ENCODE measurements around the gene NAE1.

Gene NAE1

DNA sequence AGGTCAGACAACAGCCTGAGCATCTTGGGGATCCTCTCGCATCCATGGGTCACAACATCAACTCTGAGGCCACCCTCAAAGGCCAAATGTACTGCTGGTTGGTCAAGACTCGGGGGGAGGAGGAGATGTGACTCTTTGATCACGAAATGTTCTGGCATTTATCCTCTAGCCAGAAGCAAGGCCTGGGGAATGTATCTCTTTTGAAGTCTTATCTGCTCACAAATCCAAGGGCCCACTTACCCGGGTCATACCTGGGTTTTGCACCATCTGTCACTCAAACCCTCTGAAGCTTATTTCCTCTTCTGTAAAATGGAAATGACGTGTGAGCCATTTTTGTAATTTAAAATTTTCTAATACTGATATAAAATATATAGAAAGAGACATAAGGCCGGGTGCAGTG lies 26.7 kb upstream of the NAE1 start:
- H3K27ac Mint-ChIP-seq, result no peak overlapping the region
- H3K27me3 Mint-ChIP-seq (ENCODE audit: low read depth), result no peaks in the 10 kb centered on the region
- peaks cover 2% of the 10 kb centered on the region for H3K4me1 Mint-ChIP-seq (ENCODE audit: low read depth)
- no peaks in the 10 kb centered on the region for H3K9me3 Mint-ChIP-seq
- no peaks in the 10 kb centered on the region for H3K36me3 Mint-ChIP-seq (ENCODE audit: low read depth)
- no peak overlapping the region for H3K4me3 Mint-ChIP-seq

DNA sequence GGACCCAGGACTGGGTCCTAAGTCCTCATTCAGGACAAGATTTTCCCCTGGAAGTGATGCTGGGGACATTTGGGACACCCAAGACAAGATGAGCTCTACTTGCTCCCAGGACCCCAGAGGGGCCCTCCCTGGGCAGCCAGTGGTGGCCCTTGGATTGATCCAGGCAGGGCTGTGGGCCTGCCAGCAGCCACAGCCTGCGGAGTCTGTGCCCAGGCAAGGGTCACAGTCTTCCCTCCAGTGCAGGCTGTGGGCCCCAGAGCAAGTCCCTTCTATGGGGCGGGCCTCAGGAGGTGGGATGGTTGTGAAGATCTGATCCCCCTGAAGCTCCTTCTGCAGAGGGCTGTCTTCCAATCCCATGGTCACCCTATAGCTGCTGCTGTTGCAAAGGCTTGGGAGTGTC lies 26.0 kb upstream of the NAE1 start:
- Mint-ChIP-seq H3K9me3 (no peaks in the 10 kb centered on the region), H3K36me3 (ENCODE audit: low read depth) (no peaks in the 10 kb centered on the region), H3K4me1 (ENCODE audit: low read depth) (peaks cover 2% of the 10 kb centered on the region), H3K27me3 (ENCODE audit: low read depth) (no peaks in the 10 kb centered on the region), H3K27ac (no peak overlapping the region), H3K4me3 (no peak overlapping the region)

DNA sequence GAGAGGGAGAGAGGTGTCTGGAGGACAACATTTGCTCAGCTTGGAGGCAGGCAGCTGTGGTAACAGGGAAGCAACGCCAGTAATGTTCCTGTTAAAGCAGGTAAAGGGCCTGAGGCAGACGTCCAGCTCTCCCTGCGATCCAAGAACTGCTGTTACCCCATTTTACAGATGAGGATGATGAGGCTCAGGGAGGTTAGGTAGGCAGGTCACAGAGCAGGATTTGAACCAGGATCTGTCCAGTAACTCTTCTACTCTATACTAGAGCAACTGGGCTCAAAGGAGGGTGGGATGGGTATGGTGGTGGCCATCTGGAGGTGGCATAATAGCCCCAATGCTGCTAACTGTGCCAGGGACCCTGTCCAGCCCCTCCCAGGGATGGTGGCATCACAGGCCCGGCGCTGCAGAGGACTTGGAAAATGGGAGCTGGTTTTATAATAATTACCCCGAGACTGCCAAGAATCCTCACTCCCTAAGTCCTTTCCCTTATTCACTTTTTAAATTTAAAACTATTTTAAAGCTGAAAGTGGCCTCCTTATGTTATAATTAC lies 25.5 kb upstream of the NAE1 start:
- H3K9me3 Mint-ChIP-seq, result no peaks in the 10 kb centered on the region
- no peak overlapping the region for H3K27ac Mint-ChIP-seq
- H3K4me1 Mint-ChIP-seq (ENCODE audit: low read depth), result peaks cover 2% of the 10 kb centered on the region
- H3K27me3 Mint-ChIP-seq (ENCODE audit: low read depth), result no peaks in the 10 kb centered on the region
- no peak overlapping the region for H3K4me3 Mint-ChIP-seq
- H3K36me3 Mint-ChIP-seq (ENCODE audit: low read depth), result no peaks in the 10 kb centered on the region

DNA sequence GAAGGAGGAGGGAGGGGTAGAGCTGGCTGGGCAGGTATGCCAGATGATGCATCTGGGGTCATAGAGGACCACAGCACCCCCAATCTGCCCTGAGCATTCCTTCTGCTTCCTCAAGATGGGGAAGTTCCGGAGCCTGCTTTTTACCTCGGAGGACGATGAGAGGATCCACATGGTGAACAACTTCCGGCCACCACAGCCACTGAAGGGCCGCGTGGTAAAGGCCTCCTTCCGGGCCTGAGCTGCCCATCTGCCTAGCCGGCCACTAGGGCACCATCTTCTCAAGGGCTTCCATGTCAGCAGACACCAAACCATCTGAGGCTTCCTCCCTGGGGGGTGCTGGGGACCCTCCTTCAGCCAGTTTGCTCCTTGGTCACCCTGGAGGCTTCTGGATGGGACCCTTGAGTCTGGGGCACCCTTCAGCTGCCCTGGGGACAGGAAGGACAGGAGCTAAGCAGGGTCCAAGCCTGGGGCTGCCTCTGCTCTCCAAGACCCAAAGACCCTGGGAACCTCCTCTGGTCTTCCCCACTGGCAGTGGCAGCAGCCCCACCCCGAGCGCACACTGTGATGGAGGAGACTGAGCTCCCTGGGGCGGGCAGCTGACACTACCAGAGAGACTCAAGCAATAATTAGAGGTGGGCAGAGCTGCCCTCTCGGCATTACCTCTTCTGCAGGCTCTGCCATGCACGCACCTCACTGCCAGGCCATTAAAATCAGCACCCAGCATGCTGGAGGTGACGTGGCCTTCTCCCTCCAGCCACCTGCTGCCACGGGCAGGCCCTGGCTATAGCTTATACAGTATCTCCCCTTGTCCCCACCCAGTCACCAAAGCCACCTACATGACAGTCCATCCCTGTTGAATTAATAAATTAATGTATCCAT lies 22.7 kb upstream of the NAE1 start:
- H3K27ac Mint-ChIP-seq, result no peak overlapping the region
- H3K27me3 Mint-ChIP-seq (ENCODE audit: low read depth), result no peaks in the 10 kb centered on the region
- H3K4me1 Mint-ChIP-seq (ENCODE audit: low read depth), result peaks cover 2% of the 10 kb centered on the region
- H3K36me3 Mint-ChIP-seq (ENCODE audit: low read depth), result no peaks in the 10 kb centered on the region
- H3K4me3 Mint-ChIP-seq, result no peak overlapping the region
- H3K9me3 Mint-ChIP-seq, result no peaks in the 10 kb centered on the region

DNA sequence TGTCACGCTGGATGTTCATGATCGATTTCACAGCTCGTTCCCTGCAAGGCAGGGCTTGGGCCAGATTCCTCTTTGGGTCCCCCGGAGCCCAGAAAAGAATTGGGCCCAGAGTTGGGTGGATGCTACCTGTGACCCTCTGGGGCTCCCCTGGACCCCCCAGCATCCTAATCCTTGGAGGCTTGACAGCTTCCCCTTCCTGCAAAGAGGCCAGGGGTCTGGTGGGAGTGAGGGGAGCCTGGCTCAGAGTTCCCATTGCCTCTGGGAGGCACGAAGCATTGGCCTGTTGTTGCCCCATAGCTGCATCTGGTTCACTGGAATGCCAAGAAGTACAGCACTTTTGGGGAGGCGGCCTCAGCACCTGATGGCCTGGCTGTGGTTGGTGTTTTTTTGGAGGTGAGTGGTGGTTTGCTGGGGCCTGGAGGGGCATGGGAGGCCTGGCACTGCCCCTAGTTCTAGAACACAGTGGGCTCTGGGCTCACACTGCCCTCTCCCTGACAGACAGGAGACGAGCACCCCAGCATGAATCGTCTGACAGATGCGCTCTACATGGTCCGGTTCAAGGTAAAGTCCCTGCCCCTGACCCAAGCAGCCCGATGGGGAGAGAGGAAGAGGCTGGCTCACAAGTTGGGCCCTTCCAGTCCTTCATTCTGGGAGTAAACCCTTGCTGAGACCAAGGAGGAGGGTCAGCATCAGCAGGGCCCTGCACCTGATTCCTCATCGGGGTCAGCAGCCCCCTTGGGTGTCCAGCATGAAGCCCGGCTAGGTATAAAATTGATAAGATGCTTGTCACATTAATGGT lies 20.6 kb upstream of the NAE1 start:
- no peaks in the 10 kb centered on the region for H3K9me3 Mint-ChIP-seq
- peaks cover 13% of the 10 kb centered on the region for H3K4me1 Mint-ChIP-seq (ENCODE audit: low read depth)
- H3K36me3 Mint-ChIP-seq (ENCODE audit: low read depth), result no peaks in the 10 kb centered on the region
- peaks cover 2% of the 10 kb centered on the region for H3K27me3 Mint-ChIP-seq (ENCODE audit: low read depth)
- no peak overlapping the region for H3K4me3 Mint-ChIP-seq
- no peak overlapping the region for H3K27ac Mint-ChIP-seq

DNA sequence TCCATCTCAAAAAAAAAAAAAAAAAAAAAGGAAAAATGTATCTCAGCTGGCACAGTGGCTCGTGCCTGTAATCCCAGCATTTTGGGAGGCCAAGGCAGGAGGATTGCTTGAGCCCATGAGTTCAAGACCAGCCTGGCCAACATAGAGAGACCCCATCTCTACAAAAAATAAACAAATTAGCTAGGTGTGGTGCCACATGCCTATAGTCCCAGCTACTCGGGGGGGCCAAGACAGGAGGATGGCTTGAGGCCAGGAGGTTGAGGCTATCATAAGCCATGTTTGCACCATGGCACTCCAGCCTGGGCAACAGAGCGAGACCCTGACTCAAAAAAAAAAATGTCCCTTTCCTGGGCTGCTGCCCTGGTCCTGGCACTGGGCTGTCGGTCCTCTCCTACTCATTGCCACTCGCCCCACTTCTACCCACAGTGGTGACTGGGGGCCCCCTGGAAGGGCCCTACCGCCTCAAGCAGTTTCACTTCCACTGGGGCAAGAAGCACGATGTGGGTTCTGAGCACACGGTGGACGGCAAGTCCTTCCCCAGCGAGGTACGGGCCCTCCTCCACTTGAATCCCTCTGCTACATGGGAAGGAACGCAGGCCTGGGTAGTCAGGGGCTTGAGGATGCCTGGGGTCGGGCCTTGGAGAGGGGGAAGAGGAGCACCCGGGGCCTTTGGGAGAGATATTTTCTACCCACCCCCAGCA lies 19.5 kb upstream of the NAE1 start:
- H3K4me1 Mint-ChIP-seq (ENCODE audit: low read depth), result peaks cover 13% of the 10 kb centered on the region
- peaks cover 13% of the 10 kb centered on the region for H3K27me3 Mint-ChIP-seq (ENCODE audit: low read depth)
- no peaks in the 10 kb centered on the region for H3K9me3 Mint-ChIP-seq
- H3K4me3 Mint-ChIP-seq, result no peak overlapping the region
- no peaks in the 10 kb centered on the region for H3K36me3 Mint-ChIP-seq (ENCODE audit: low read depth)
- H3K27ac Mint-ChIP-seq, result no peak overlapping the region

DNA sequence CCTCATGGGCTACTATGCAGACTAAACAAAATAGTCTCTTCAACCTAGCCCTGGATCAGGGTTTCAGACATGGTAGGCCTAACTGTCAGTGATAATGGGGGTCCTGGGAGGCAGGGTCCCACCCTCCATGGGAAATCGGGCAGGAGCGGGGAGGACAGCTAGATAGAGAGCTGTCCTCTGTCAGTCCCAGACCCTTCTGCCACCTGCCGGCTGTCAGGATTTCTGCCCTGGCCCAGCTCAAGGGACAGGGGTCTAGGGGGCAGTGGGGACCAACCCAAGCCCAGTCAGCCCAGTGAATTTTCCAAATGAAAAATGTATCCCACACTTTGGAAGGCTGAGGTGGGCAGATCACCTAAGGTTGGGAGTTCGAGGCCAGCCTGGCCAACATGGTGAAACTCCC lies 18.8 kb upstream of the NAE1 start:
- Mint-ChIP-seq H3K27me3 (ENCODE audit: low read depth) (peaks cover 18% of the 10 kb centered on the region), H3K4me3 (no peak overlapping the region), H3K27ac (no peak overlapping the region), H3K36me3 (ENCODE audit: low read depth) (no peaks in the 10 kb centered on the region), H3K4me1 (ENCODE audit: low read depth) (peaks cover 13% of the 10 kb centered on the region), H3K9me3 (no peaks in the 10 kb centered on the region)

DNA sequence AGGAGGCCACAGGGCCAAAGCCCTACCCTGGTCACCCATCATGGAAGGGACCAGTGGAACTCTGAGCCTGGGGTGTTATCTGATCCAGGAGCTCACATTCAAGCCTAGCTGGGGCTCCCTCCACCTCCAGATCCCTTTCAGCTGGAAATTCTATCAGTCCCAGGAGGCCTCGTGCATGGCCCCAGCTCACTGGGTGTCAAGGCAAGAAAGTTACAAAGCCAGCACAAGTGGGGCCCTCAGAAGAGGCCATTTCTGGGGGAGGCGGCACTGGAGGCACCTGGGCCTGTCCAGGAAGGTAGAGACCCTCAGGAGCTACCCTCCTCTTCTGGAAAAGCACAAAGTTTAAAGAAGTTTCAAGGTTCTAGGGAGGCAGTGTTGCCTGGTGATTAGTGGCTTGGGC lies 18.2 kb upstream of the NAE1 start:
- H3K36me3 Mint-ChIP-seq (ENCODE audit: low read depth), result no peaks in the 10 kb centered on the region
- no peak overlapping the region for H3K4me3 Mint-ChIP-seq
- no peaks in the 10 kb centered on the region for H3K9me3 Mint-ChIP-seq
- H3K27ac Mint-ChIP-seq, result no peak overlapping the region
- H3K4me1 Mint-ChIP-seq (ENCODE audit: low read depth), result peaks cover 13% of the 10 kb centered on the region
- peaks cover 20% of the 10 kb centered on the region for H3K27me3 Mint-ChIP-seq (ENCODE audit: low read depth)

DNA sequence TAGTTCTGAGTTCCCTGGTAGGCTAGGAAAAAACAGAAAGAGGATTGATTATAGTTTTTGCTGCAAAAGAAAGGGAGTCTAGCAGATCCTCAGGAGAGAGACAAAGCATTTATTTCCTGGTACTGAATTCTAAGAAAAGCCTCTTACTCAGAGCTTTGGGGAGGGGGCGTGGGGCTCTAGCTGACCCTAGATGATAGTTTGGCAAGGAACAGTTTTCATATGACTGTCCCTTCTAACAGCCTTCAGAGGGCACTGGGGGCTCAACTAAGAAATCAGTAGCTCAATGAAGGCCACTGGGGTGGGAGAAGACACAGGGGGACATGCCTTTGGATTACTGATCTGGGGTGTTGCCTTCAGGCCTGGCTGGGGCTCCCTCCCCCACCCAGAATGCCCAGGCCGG lies 17.4 kb upstream of the NAE1 start:
- H3K27me3 Mint-ChIP-seq (ENCODE audit: low read depth), result peaks cover 28% of the 10 kb centered on the region

DNA sequence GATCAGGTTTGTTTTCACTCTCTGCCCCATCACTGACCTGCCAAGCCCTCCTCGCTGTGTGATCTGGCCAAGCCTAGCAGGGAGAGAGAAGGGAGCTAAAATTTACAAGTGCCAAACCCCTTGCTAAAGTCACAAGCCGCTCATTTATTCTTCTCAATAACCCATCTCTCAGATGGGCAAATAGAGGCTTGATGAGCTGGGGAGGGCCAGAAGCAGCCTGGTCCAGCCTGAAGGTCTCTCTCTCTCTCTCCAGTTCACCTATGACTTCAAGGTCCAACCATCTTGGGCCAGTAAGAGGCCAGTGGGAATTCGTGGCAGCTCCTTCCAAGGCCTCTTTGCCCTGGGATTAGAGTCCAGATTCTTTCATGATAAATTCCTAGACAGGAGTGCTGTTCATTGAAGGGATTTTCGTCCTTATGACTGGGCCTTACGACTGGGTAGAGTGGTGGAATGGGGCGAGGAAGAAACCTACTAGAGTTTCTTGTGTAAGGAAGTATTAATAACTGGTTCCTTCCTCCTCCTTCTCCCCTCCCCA lies 16.8 kb upstream of the NAE1 start:
- Mint-ChIP-seq H3K27ac (no peak overlapping the region), H3K9me3 (no peaks in the 10 kb centered on the region), H3K4me1 (ENCODE audit: low read depth) (peaks cover 13% of the 10 kb centered on the region), H3K4me3 (no peak overlapping the region), H3K36me3 (ENCODE audit: low read depth) (no peaks in the 10 kb centered on the region), H3K27me3 (ENCODE audit: low read depth) (peaks cover 34% of the 10 kb centered on the region)

More for the DNA sequence above, 17.4 kb upstream of the NAE1 start:
- Mint-ChIP-seq H3K27ac (no peak overlapping the region), H3K4me3 (no peak overlapping the region), H3K4me1 (ENCODE audit: low read depth) (peaks cover 15% of the 10 kb centered on the region), H3K36me3 (ENCODE audit: low read depth) (no peaks in the 10 kb centered on the region), H3K9me3 (no peaks in the 10 kb centered on the region)

DNA sequence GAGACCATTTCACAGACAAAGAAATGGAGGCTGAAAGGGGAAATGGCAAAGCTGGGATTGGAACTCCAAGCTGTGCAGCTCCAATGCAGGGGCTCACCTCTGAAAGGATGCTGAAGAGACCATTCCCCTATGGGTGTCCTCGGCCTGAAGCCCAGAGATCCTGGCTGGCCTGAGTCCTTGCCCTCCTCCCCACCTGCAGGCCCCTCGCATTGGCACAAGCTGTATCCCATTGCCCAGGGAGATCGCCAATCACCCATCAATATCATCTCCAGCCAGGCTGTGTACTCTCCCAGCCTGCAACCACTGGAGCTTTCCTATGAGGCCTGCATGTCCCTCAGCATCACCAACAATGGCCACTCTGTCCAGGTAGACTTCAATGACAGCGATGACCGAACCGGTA lies 16.1 kb upstream of the NAE1 start:
- no peaks in the 10 kb centered on the region for H3K9me3 Mint-ChIP-seq
- H3K4me1 Mint-ChIP-seq (ENCODE audit: low read depth), result peaks cover 13% of the 10 kb centered on the region
- H3K36me3 Mint-ChIP-seq (ENCODE audit: low read depth), result no peaks in the 10 kb centered on the region
- H3K27me3 Mint-ChIP-seq (ENCODE audit: low read depth), result peaks cover 37% of the 10 kb centered on the region
- H3K4me3 Mint-ChIP-seq, result no peak overlapping the region
- H3K27ac Mint-ChIP-seq, result no peak overlapping the region

DNA sequence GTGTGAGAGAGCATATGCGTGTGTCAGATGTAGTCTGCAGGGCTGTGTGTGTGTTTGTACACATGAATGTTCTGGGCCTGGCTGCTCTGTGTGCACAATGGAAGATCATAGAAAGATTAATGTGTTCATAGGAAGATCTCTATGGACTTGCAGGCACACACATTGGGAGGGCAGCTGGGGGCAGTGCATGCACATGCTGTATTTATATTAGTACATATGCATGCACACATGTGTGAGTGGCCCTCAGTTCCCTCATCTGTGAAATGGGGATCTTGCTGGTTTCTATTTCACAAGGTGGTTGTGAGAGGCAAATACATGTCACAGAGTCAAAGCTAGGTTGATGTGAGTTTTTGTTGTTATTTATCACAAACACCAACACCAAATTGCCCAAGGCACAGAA lies 15.5 kb upstream of the NAE1 start:
- Mint-ChIP-seq H3K9me3 (no peaks in the 10 kb centered on the region), H3K27ac (no peak overlapping the region), H3K27me3 (ENCODE audit: low read depth) (peaks cover 41% of the 10 kb centered on the region), H3K4me3 (no peak overlapping the region), H3K36me3 (ENCODE audit: low read depth) (no peaks in the 10 kb centered on the region), H3K4me1 (ENCODE audit: low read depth) (peaks cover 13% of the 10 kb centered on the region)

DNA sequence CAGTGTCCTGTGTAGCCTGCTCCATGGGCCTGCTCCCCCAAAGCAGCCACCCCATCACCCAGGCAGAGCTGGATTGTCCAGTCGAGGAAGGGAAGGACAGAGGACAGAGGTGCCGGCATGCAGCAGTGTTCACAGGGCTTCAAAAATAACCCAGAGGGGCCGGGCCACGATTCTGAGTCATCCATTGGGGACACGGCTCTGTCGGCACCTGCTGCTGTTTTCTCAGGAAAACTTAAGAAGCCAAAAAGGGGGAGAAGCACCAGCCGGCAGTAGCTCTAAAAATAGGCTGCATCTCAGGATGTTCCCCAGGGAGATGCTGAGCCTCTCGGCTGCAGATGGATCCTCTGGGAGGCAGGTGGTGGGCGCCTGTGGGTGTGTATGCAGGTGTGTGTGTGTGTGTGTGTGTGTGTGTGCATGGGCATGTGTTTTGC lies 15.0 kb upstream of the NAE1 start:
- peaks cover 43% of the 10 kb centered on the region for H3K27me3 Mint-ChIP-seq (ENCODE audit: low read depth)
- H3K27ac Mint-ChIP-seq, result no peak overlapping the region
- no peaks in the 10 kb centered on the region for H3K9me3 Mint-ChIP-seq
- no peak overlapping the region for H3K4me3 Mint-ChIP-seq
- H3K4me1 Mint-ChIP-seq (ENCODE audit: low read depth), result peaks cover 13% of the 10 kb centered on the region
- no peaks in the 10 kb centered on the region for H3K36me3 Mint-ChIP-seq (ENCODE audit: low read depth)

DNA sequence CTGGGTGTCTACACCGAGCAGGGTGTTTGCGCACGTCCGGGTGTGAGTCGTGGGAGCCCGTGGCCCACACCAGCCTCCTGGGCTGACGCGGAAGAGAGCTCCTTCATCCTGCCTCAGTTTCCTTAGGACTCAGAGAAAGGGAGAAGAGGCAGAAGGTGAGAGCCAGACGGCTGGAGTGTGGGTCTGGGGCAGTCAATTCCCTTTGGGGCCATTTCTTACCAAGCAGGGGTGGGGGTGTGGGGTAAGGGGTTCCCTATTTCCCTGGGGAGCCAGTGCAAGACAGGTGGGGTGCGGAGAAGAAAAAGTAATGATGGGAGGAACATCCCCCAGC lies 14.3 kb upstream of the NAE1 start:
- peaks cover 13% of the 10 kb centered on the region for H3K4me1 Mint-ChIP-seq (ENCODE audit: low read depth)
- no peaks in the 10 kb centered on the region for H3K36me3 Mint-ChIP-seq (ENCODE audit: low read depth)
- no peak overlapping the region for H3K4me3 Mint-ChIP-seq
- peaks cover 46% of the 10 kb centered on the region for H3K27me3 Mint-ChIP-seq (ENCODE audit: low read depth)
- no peak overlapping the region for H3K27ac Mint-ChIP-seq
- no peaks in the 10 kb centered on the region for H3K9me3 Mint-ChIP-seq
